HepG2 (cell line): ENCODE results near the gene FHIP1B. TPM values are rescaled to one million over a fixed set of nuclear protein-coding genes. Genes with fewer than 3 reads are reported as not detected.

Experiments
- ATAC-seq: fragments of 200-7000 bp; cut with Tn5 transposase; 3 replicates; pipeline ENCODE4 v1.9.1; 2020; ENCODE audit warnings: mild to moderate bottlenecking, moderate library complexity
- BruUV-seq: library from RNA; stranded (reverse); fragments of 400-500 nt; replicated peaks from 2 replicates; lab custom pipeline; 2021; lab: Mats Ljungman, UMichigan
- CTCF ChIA-PET: fragments of 300-600 bp; formaldehyde crosslinking; extraction: SDS; loops from one replicate; lab custom pipeline; 2021; ENCODE audit warnings: low total read pairs, inconsistent platforms, low intra/inter-chr PET ratio; lab: Yijun Ruan, JAX
- POLR2A ChIA-PET: fragments of 350-600 bp; sonication (Branson Sonifier 250); formaldehyde crosslinking; loops from one replicate; lab custom pipeline; 2020; ENCODE audit warnings: antibody characterized with exemption, inconsistent platforms; lab: Yijun Ruan, JAX
- DNase-seq: peaks from one replicate; pipeline ENCODE4 v3.0.0-alpha.2; 2015; ENCODE audit warnings: low spot score
- FAIRE-seq: peaks from 3 replicates; lab custom pipeline; 2011; peaks lifted over from hg19 to GRCh38; lab: Jason Lieb, UNC
- H2AFZ ChIP-seq: one replicate; pipeline ENCODE4 v1.6.1; 2011; ENCODE audit warnings: low read length, inconsistent platforms
- H3K27ac ChIP-seq: fragments of 300-600 bp; 3 replicates; pipeline ENCODE4 v1.8.0; 2011; ENCODE audit warnings: mixed run types, mild to moderate bottlenecking, mixed read lengths, low read length, inconsistent platforms; ENCODE audit not compliant: insufficient read depth; ENCODE audit errors: extremely low read length
- H3K27me3 ChIP-seq, 2 experiments: fragments of 200-600 bp in 1 of 2; 2 replicates in 1 of 2; 3 replicates in 1 of 2; pipeline versions ENCODE4 v1.6.0 to v1.8.0; 2011; ENCODE audit warnings: low read length in 2 of 2, mild to moderate bottlenecking in 2 of 2, moderate library complexity in 2 of 2, inconsistent platforms in 1 of 2; ENCODE audit not compliant: insufficient read depth in 2 of 2, control insufficient read depth in 1 of 2
- H3K36me3 ChIP-seq, 2 experiments: fragments of 200-600 bp in 1 of 2; replicated peaks in 1 of 2; 2 replicates in 1 of 2; 3 replicates in 1 of 2; pipeline versions ENCODE4 v1.5.1 to v1.8.0; 2011; ENCODE audit warnings: low read length in 2 of 2, inconsistent platforms in 1 of 2; ENCODE audit not compliant: insufficient read depth in 2 of 2, control insufficient read depth in 1 of 2
- H3K4me1 ChIP-seq: 2 replicates; pipeline ENCODE4 v1.5.1; 2012; ENCODE audit warnings: low read length, inconsistent platforms; ENCODE audit not compliant: insufficient read depth
- H3K4me2 ChIP-seq: 2 replicates; pipeline ENCODE4 v1.6.0; 2011; ENCODE audit warnings: low read depth, low read length, inconsistent platforms
- H3K4me3 ChIP-seq, 3 experiments: fragments of 200-600 bp in 1 of 3; sonication (generic), shearing (Covaris generic) in 1 of 3; replicated peaks in 1 of 3; 2 replicates each; pipeline ENCODE4 v1.5.1; 2011 to 2016; ENCODE audit warnings: low read length in 3 of 3, inconsistent platforms in 2 of 3, low read depth in 2 of 3, mild to moderate bottlenecking in 2 of 3, control low read depth in 1 of 3, mixed read lengths in 1 of 3; ENCODE audit not compliant: insufficient read depth in 1 of 3
- H3K79me2 ChIP-seq: one replicate; pipeline ENCODE4 v1.6.1; 2011; ENCODE audit warnings: low read length, inconsistent platforms; ENCODE audit not compliant: insufficient read depth
- H3K9ac ChIP-seq: 2 replicates; pipeline ENCODE4 v1.6.0; 2011; ENCODE audit warnings: mild to moderate bottlenecking, low read depth, low read length, inconsistent platforms; ENCODE audit not compliant: insufficient read depth
- H3K9me3 ChIP-seq: 2 replicates; pipeline ENCODE4 v1.5.1; 2012; ENCODE audit warnings: mild to moderate bottlenecking, low read length
- H4K20me1 ChIP-seq: 2 replicates; pipeline ENCODE4 v1.6.0; 2011; ENCODE audit warnings: inconsistent platforms, mild to moderate bottlenecking, low read length, moderate library complexity; ENCODE audit not compliant: insufficient read depth
- DPF2 ChIP-seq: sonication (generic); formaldehyde crosslinking; IDR thresholded peaks from 2 replicates; pipeline ENCODE4 v1.4.0; 2020; ENCODE audit warnings: mild to moderate bottlenecking, low read depth, missing genetic modification reagents, borderline replicate concordance
- FOXA1 ChIP-seq, 2 experiments: fragments of 450-650 bp in 1 of 2; sonication (generic) in 1 of 2; formaldehyde crosslinking in 1 of 2; IDR thresholded peaks; 2 replicates each; pipeline versions ENCODE4 v1.4.0 to v1.6.1; 2016 to 2020; ENCODE audit warnings: missing genetic modification reagents in 1 of 2
- GATAD1 ChIP-seq: IDR thresholded peaks from 2 replicates; pipeline ENCODE4 v1.6.1; 2016; ENCODE audit warnings: missing genetic modification reagents, missing compliant biosample characterization
- MED13 ChIP-seq: sonication (generic); formaldehyde crosslinking; IDR thresholded peaks from 2 replicates; pipeline ENCODE4 v1.5.0; 2020; ENCODE audit warnings: missing genetic modification reagents
- NCOA2 ChIP-seq: sonication (generic); formaldehyde crosslinking; IDR thresholded peaks from 2 replicates; pipeline ENCODE4 v1.8.0; 2022; ENCODE audit warnings: inconsistent platforms
- ZNF260 ChIP-seq: sonication (generic); formaldehyde crosslinking; IDR thresholded peaks from 2 replicates; pipeline ENCODE4 v1.4.0; 2020; ENCODE audit warnings: missing genetic modification reagents, low read depth, mild to moderate bottlenecking, borderline replicate concordance
- ZNF280D ChIP-seq: sonication (generic); formaldehyde crosslinking; IDR thresholded peaks from 2 replicates; pipeline ENCODE4 v1.5.1; 2020; ENCODE audit warnings: mild to moderate bottlenecking, missing genetic modification reagents
- ZNF33A ChIP-seq: sonication (generic); formaldehyde crosslinking; IDR thresholded peaks from 2 replicates; pipeline ENCODE4 v1.5.1; 2020; ENCODE audit warnings: missing genetic modification reagents, mild to moderate bottlenecking, moderate library complexity, borderline replicate concordance
- ZNF713 ChIP-seq: sonication (generic); formaldehyde crosslinking; IDR thresholded peaks from 2 replicates; pipeline ENCODE4 v1.4.0; 2020; ENCODE audit warnings: mild to moderate bottlenecking, missing genetic modification reagents
- ZNF816 ChIP-seq: sonication (generic); formaldehyde crosslinking; IDR thresholded peaks from 2 replicates; pipeline ENCODE4 v1.8.0; 2022; ENCODE audit warnings: missing genetic modification reagents, mild to moderate bottlenecking, borderline replicate concordance
- ZSCAN20 ChIP-seq: sonication (generic); formaldehyde crosslinking; IDR thresholded peaks from 2 replicates; pipeline ENCODE4 v1.4.0; 2020; ENCODE audit warnings: missing genetic modification reagents, mild to moderate bottlenecking, borderline replicate concordance
- ZSCAN29 ChIP-seq: sonication (generic); formaldehyde crosslinking; conservative IDR thresholded peaks from 2 replicates; pipeline ENCODE4 v1.4.0; 2020; ENCODE audit warnings: mild to moderate bottlenecking, missing genetic modification reagents
- WGBS: methylation state at CpG from one replicate; pipeline ENCODE4 v1.1.6; 2017; ENCODE audit warnings: low lambda C conversion rate; 5-methylcytosine and 5-hydroxymethylcytosine counted together
- in situ Hi-C: cut with HindIII; loops from 2 replicates; pipeline ENCODE4 v1.10.0; 2017; ENCODE audit warnings: low pct_unique_long_range_greater_than_20kb; ENCODE audit not compliant: extremely low pct_ligation_motif_present
- intact Hi-C: fragments of 100-400 bp; cut with micrococcal nuclease; formaldehyde crosslinking; loops from one replicate; pipeline ENCODE4 v1.10.0; 2022; ENCODE audit not compliant: unreplicated experiment
- polyA plus RNA-seq, 8 experiments: library from polyadenylated mRNA; depleted of rRNA in 3 of 8; stranded (reverse) in 7 of 8; unstranded in 1 of 8; fragments of >200 nt; fragmentation: Illumina TruSeq in 4 of 8; extraction: Trizol in 4 of 8; gene quantifications; 2 replicates each; pipeline versions ENCODE4 v1.2.1 to v1.2.3, GENCODE V29; 2011 to 2016; ENCODE audit warnings: low read depth in 4 of 8, missing spikeins in 1 of 8, mixed read lengths in 1 of 8; ENCODE audit not compliant: insufficient read depth in 1 of 8
- total RNA-seq, 5 experiments: library from RNA; depleted of rRNA; stranded (reverse); fragments of >200 nt; fragmentation: Illumina TruSeq; extraction: Trizol; gene quantifications; 2 replicates each; pipeline ENCODE4 v1.2.3, GENCODE V29; 2016; ENCODE audit warnings: low read depth in 1 of 5

FHIP1B gene
- total and polyA plus RNA-seq, 2 of the 13 experiments (the other 11 are each of a cell fraction or from before 2014, with no cell fraction given): 14.1 to 18.6 TPM

- ChIA-PET CTCF (no interaction called here), POLR2A (no interaction called here)
- peaks cover 1 to 5% of the 10 kb centered on the region in 2 experiments; a peak in 3 of 5 replicates for H3K27me3 ChIP-seq
- no peaks in the 10 kb centered on the region for H3K4me1 ChIP-seq
- 2% methylated on average over 4 of the region's 4 CpGs for WGBS
- no TSS peak for BruUV-seq
- H2AFZ ChIP-seq: no peak overlapping the region
- no peak for TF ChIP-seq MED13 (CRISPR knock-in tag)
- no peak for TF ChIP-seq ZSCAN29
- TF ChIP-seq ZNF260: no peak
- no peak for TF ChIP-seq DPF2 (CRISPR knock-in tag)
- TF ChIP-seq ZNF280D (CRISPR knock-in tag): no peak
- TF ChIP-seq ZNF33A: no peak
- no peak for TF ChIP-seq ZNF713
- TF ChIP-seq ZSCAN20: no peak
- no peak for TF ChIP-seq FOXA1 (IDR thresholded peaks at IDR 0.05)
- no peak for TF ChIP-seq FOXA1 (CRISPR knock-in tag; IDR thresholded peaks at IDR 0.05)
- no peak for TF ChIP-seq NCOA2 (CRISPR knock-in tag)
- no peak for TF ChIP-seq ZNF816 (CRISPR knock-in tag)
- no peak for TF ChIP-seq GATAD1
- no peak overlapping the region for H3K4me3 ChIP-seq
- ATAC-seq: no peak
- no peak for FAIRE-seq
- in situ Hi-C loops: no loop called here
- intact Hi-C loops: no loop called here
- no peak overlapping the region for H3K9ac ChIP-seq
- H3K4me2 ChIP-seq: no peak overlapping the region
- no peak for DNase-seq
- no peaks in the 10 kb centered on the region for H3K79me2 ChIP-seq
- H3K9me3 ChIP-seq: no peaks in the 10 kb centered on the region
- no peaks in the 10 kb centered on the region for H4K20me1 ChIP-seq
- no peaks in the 10 kb centered on the region for H3K36me3 ChIP-seq
- H3K27ac ChIP-seq: no peak overlapping the region
These were observed 38.0 kb downstream of the FHIP1B start for GRCh38 chr11:6196396-6196795.
